Bronchial epithelial cell (primary cell): ENCODE measurements around the gene MMP25. TPM values are rescaled to one million over a fixed set of nuclear protein-coding genes. Genes with fewer than 3 reads are reported as not detected.

Source experiments
- DNase-seq: peaks from one replicate; pipeline ENCODE4 v3.0.0-alpha.2; 2010; ENCODE audit warnings: low read depth
- FAIRE-seq: peaks from 2 replicates; lab custom pipeline; 2011; peaks lifted over from hg19 to GRCh38; lab: Jason Lieb, UNC
- H3K27me3 ChIP-seq: 2 replicates; pipeline ENCODE4 v1.5.1; 2011; ENCODE audit warnings: low read length; ENCODE audit not compliant: control insufficient read depth, insufficient read depth
- H3K36me3 ChIP-seq: 2 replicates; pipeline ENCODE4 v1.5.1; 2011; ENCODE audit warnings: low read length; ENCODE audit not compliant: control insufficient read depth, insufficient read depth
- H3K4me3 ChIP-seq: 2 replicates; pipeline ENCODE4 v1.5.1; 2011; ENCODE audit warnings: mild to moderate bottlenecking, low read depth, low read length, control low read depth
- CTCF ChIP-seq: IDR thresholded peaks from 2 replicates; pipeline ENCODE4 v1.5.1; 2011; ENCODE audit warnings: mild to moderate bottlenecking, moderate library complexity, low read length, control low read depth, inconsistent platforms; ENCODE audit not compliant: insufficient read depth, severe bottlenecking
- total RNA-seq: library from RNA; depleted of rRNA; stranded (reverse); fragments of >200 nt; gene quantifications from 2 replicates; pipeline ENCODE4 v1.2.1, GENCODE V29; 2014

Gene MMP25
- total RNA-seq, 1 donor from 2014 or later: under 0.01 TPM

GRCh38 chr16:3019594-3020246 lies 26.6 kb upstream of the MMP25 start:
- Histone ChIP-seq H3K36me3 (peaks cover 10% of the 10 kb centered on the region), H3K4me3 (peak overlapping the region; percentile 97), H3K27me3 (no peaks in the 10 kb centered on the region)
- no peak for FAIRE-seq
- DNase-seq: no peak
- no peak for TF ChIP-seq CTCF

GRCh38 chr16:3020247-3020603 lies 26.1 kb upstream of the MMP25 start, which contains the start of gene TNFRSF12A:
Gene TNFRSF12A, plus strand, starts transcription at chr16:3020368. Its CDS starts 30 bp downstream, at chr16:3020398.
- FAIRE-seq: no peak
- Histone ChIP-seq H3K4me3 (peak within 1 kb of the TSS; percentile 97), H3K27me3 (no peaks in the 10 kb centered on the region), H3K36me3 (peaks cover 10% of the 10 kb centered on the region)
- peak; percentile 56 for DNase-seq
- TF ChIP-seq CTCF: peak; percentile 8

- Histone ChIP-seq H3K36me3 (peaks cover 15% of the 10 kb centered on the region), H3K4me3 (peak overlapping the region; percentile 97), H3K27me3 (no peaks in the 10 kb centered on the region)
- DNase-seq (peak; percentile 72), FAIRE-seq (no peak)
- no peak for TF ChIP-seq CTCF
Observed at GRCh38 chr16:3020604-3021448, 25.5 kb upstream of the MMP25 start.

- Histone ChIP-seq H3K36me3 (peaks cover 20% of the 10 kb centered on the region), H3K4me3 (peak overlapping the region; percentile 97), H3K27me3 (no peaks in the 10 kb centered on the region)
- DNase-seq (peak; percentile 91), FAIRE-seq (no peak)
- TF ChIP-seq CTCF: peak; percentile 48
Observed at GRCh38 chr16:3021449-3022207, 24.7 kb upstream of the MMP25 start.

- Histone ChIP-seq H3K4me3 (peak overlapping the region; percentile 97), H3K36me3 (peaks cover 25% of the 10 kb centered on the region), H3K27me3 (no peaks in the 10 kb centered on the region)
- TF ChIP-seq CTCF: no peak
- FAIRE-seq: no peak
- peak; percentile 90 for DNase-seq
Observed at GRCh38 chr16:3022208-3022683, 24.1 kb upstream of the MMP25 start.
